GM19467 (cell line): Measurements from ENCODE around the gene PLEKHM3.

Experiments used
- ATAC-seq: cut with Tn5 transposase; IDR thresholded peaks from one replicate; pipeline ENCODE4 v1.9.1; 2021; ENCODE audit warnings: mild to moderate bottlenecking, moderate library complexity; ENCODE audit not compliant: unreplicated experiment

The PLEKHM3 gene

GRCh38 chr2:207771421-207771820 is 253.9 kb downstream of the PLEKHM3 start:
- ATAC-seq, result no peak
